RWPE1 (cell line): ENCODE data around the gene PRR33.
A peak's percentile ranks its signal among the peaks of the same experiment; 100 is the strongest.

Source experiments
- CTCF ChIA-PET: fragments of 350-600 bp; sonication (Branson Sonifier 250); formaldehyde crosslinking; extraction: SDS; loops from one replicate; lab custom pipeline; 2021; lab: Yijun Ruan, JAX
- POLR2A ChIA-PET: fragments of 400-600 bp; formaldehyde crosslinking; extraction: SDS; loops from one replicate; lab custom pipeline; 2020; ENCODE audit warnings: antibody characterized with exemption; ENCODE audit not compliant: low non-redundant PET; lab: Yijun Ruan, JAX
- DNase-seq: peaks from one replicate; pipeline ENCODE4 v3.0.0; 2012; ENCODE audit warnings: low spot score
- H3K27ac ChIP-seq: fragments of 450-650 bp; 2 replicates; pipeline ENCODE4 v1.5.1; 2017
- CTCF ChIP-seq: fragments of 450-650 bp; conservative IDR thresholded peaks from 2 replicates; pipeline ENCODE4 v1.5.1; 2017; ENCODE audit warnings: low read depth, mild to moderate bottlenecking

The PRR33 gene

GRCh38 chr11:1853376-1854131 lies 38.1 kb downstream of the PRR33 start:
- no peak for DNase-seq
- ChIA-PET CTCF (interaction anchor here (0.6 kb wide), 1 partner anchor 17 kb away, joined by 4 read pairs; no protein-coding TSS in a partner anchor), POLR2A (no interaction called here)
- no peak for TF ChIP-seq CTCF
- H3K27ac ChIP-seq, result peak overlapping the region; percentile 1; the same call in 1 of the 2 replicates

- ChIA-PET POLR2A (no interaction called here), CTCF (interaction anchor here (0.6 to 1.1 kb wide), 2 partner anchors 16 to 29 kb away, joined by 3 to 4 read pairs; no protein-coding TSS in a partner anchor)
- peak within 1 kb of the TSS; percentile 1; the same call in 1 of the 2 replicates for H3K27ac ChIP-seq
- TF ChIP-seq CTCF, result no peak
- DNase-seq, result no peak
Observed at GRCh38 chr11:1852877-1853276, 38.8 kb downstream of the PRR33 start, which contains the start of gene LSP1. TSS of gene LSP1 (plus strand) at chr11:1853084. CDS start at chr11:1853145, 61 bp downstream.

- CTCF ChIA-PET, result interaction anchor here (1.1 kb wide), 1 partner anchor 30 kb away, joined by 3 read pairs; no protein-coding TSS in a partner anchor
- TF ChIP-seq CTCF, result no peak
- no peak overlapping the region for H3K27ac ChIP-seq
- DNase-seq, result no peak
- POLR2A ChIA-PET, result no interaction called here
Observed at GRCh38 chr11:1852271-1852876, 39.3 kb downstream of the PRR33 start.

- POLR2A ChIA-PET, result no interaction called here
- H3K27ac ChIP-seq, result no peak overlapping the region
- TF ChIP-seq CTCF, result no peak
- DNase-seq, result no peak
- CTCF ChIA-PET, result interaction anchor here (0.7 to 1.6 kb wide), 4 partner anchors 31 to 199 kb away, joined by 3 to 8 read pairs (median 3); no protein-coding TSS in a partner anchor
Observed at GRCh38 chr11:1851468-1852180, 40.1 kb downstream of the PRR33 start.

- no peak for TF ChIP-seq CTCF
- POLR2A ChIA-PET, result no interaction called here
- CTCF ChIA-PET, result interaction anchor here (0.6 to 0.8 kb wide), 2 partner anchors 16 to 28 kb away, joined by 3 to 6 read pairs; no protein-coding TSS in a partner anchor
- peak overlapping the region; percentile 97 for H3K27ac ChIP-seq
- no peak for DNase-seq
Observed at GRCh38 chr11:1848640-1849430, 42.9 kb downstream of the PRR33 start.
